Measurements from ENCODE around the gene VSIG10L2. TPM values are rescaled to one million over a fixed set of nuclear protein-coding genes. Genes with fewer than 3 reads are reported as not detected.

Gene VSIG10L2
- total and polyA plus RNA-seq, 12 donors, result 0.15 to 0.38 (median 0.35) TPM; not detected in 9

- Histone ChIP-seq H3K4me3 (no peak overlapping the region), H3K9me3 (no peaks in the 10 kb centered on the region), H3K36me3 (no peaks in the 10 kb centered on the region), H3K27me3 (peaks cover 0 to 29% (median 4%) of the 10 kb centered on the region in 7 donors), H3K4me1 (no peaks in the 10 kb centered on the region), H3K27ac (no peak overlapping the region)
- no peak for TF ChIP-seq CTCF (IDR thresholded peaks at IDR 0.05)
- 82 to 83% methylated on average over 9 of the region's 9 CpGs for WGBS, 2 donors
- DNase-seq, result no peak
- intact Hi-C loops (cut with DNase I), result loop anchor here in 5 of 10 donors (5.0 to 10.0 kb wide), 5 partner anchors 134 to 344 kb away; partner anchors contain the start of genes CDON (in 2 of the 5), FOXRED1 (in 2 of the 5) and SRPRA (in 2 of the 5)
- no peak for ATAC-seq
Observed at GRCh38 chr11:125921042-125921441, 24.8 kb upstream of the VSIG10L2 start.

- no peaks in the 10 kb centered on the region for H3K9me3 ChIP-seq
- H3K27me3 ChIP-seq, result peaks cover 0 to 26% (median 0%) of the 10 kb centered on the region in 7 donors
- H3K27ac ChIP-seq, result no peak overlapping the region
- 77 to 91% methylated on average over 3 of the region's 3 CpGs for WGBS, 2 donors
- ATAC-seq (no peak), DNase-seq (no peak)
- no peaks in the 10 kb centered on the region for H3K36me3 ChIP-seq
- H3K4me1 ChIP-seq, result no peaks in the 10 kb centered on the region
- intact Hi-C loops (cut with DNase I), result loop anchor here in 6 of 10 donors (1.0 to 10.0 kb wide), 8 partner anchors 133 to 343 kb away; partner anchors contain the start of genes CDON (in 2 of the 6), FOXRED1 (in 2 of the 6) and SRPRA (in 2 of the 6)
- TF ChIP-seq CTCF (IDR thresholded peaks at IDR 0.05), result no peak
- no peak overlapping the region for H3K4me3 ChIP-seq
Observed at GRCh38 chr11:125922156-125922555, 23.7 kb upstream of the VSIG10L2 start.

GRCh38 chr11:125923012-125923579, 22.7 kb upstream of the VSIG10L2 start:
- ATAC-seq, result peak in 7 of 8 donors; percentile 76 to 87 (median 81)

GRCh38 chr11:125923633-125924032, 22.2 kb upstream of the VSIG10L2 start:
- H3K9me3 ChIP-seq, result no peaks in the 10 kb centered on the region
- no peaks in the 10 kb centered on the region for H3K36me3 ChIP-seq
- no peak for TF ChIP-seq CTCF (IDR thresholded peaks at IDR 0.05)
- WGBS, 2 donors, result 93% methylated on average over 8 of the region's 8 CpGs
- intact Hi-C loops (cut with DNase I), result loop anchor here in 8 of 10 donors (1.0 to 10.0 kb wide), 8 partner anchors 131 to 341 kb away; partner anchors contain the start of genes CDON (in 2 of the 8), FOXRED1 (in 2 of the 8) and SRPRA (in 2 of the 8)
- ATAC-seq (no peak), DNase-seq (no peak)
- peaks cover 0 to 12% (median 0%) of the 10 kb centered on the region in 7 donors for H3K27me3 ChIP-seq
- no peaks in the 10 kb centered on the region for H3K4me1 ChIP-seq
- H3K27ac ChIP-seq, result no peak overlapping the region
- no peak overlapping the region for H3K4me3 ChIP-seq

More at GRCh38 chr11:125923012-125923579, 22.7 kb upstream of the VSIG10L2 start:
- peak; percentile 24 to 68 for DNase-seq
- Histone ChIP-seq H3K4me3 (no peak overlapping the region), H3K27me3 (peaks cover 0 to 17% (median 0%) of the 10 kb centered on the region in 7 donors), H3K27ac (no peak overlapping the region), H3K36me3 (no peaks in the 10 kb centered on the region), H3K9me3 (no peaks in the 10 kb centered on the region), H3K4me1 (no peaks in the 10 kb centered on the region)
- 5 to 10% methylated on average over 8 of the region's 8 CpGs for WGBS, 2 donors
- TF ChIP-seq CTCF (IDR thresholded peaks at IDR 0.05), result peak; percentile 62 to 87 (median 79)
- intact Hi-C loops (cut with DNase I), result loop anchor here in 8 of 10 donors (1.0 to 10.0 kb wide), 8 partner anchors 132 to 342 kb away; partner anchors contain the start of genes CDON (in 2 of the 8), FOXRED1 (in 2 of the 8) and SRPRA (in 2 of the 8)

Measured in heart right ventricle (tissue), 16 donors.